ENCODE data around the gene VWA7. TPM values are rescaled to one million over a fixed set of nuclear protein-coding genes. Genes with fewer than 3 reads are reported as not detected.

VWA7 gene, protein sequence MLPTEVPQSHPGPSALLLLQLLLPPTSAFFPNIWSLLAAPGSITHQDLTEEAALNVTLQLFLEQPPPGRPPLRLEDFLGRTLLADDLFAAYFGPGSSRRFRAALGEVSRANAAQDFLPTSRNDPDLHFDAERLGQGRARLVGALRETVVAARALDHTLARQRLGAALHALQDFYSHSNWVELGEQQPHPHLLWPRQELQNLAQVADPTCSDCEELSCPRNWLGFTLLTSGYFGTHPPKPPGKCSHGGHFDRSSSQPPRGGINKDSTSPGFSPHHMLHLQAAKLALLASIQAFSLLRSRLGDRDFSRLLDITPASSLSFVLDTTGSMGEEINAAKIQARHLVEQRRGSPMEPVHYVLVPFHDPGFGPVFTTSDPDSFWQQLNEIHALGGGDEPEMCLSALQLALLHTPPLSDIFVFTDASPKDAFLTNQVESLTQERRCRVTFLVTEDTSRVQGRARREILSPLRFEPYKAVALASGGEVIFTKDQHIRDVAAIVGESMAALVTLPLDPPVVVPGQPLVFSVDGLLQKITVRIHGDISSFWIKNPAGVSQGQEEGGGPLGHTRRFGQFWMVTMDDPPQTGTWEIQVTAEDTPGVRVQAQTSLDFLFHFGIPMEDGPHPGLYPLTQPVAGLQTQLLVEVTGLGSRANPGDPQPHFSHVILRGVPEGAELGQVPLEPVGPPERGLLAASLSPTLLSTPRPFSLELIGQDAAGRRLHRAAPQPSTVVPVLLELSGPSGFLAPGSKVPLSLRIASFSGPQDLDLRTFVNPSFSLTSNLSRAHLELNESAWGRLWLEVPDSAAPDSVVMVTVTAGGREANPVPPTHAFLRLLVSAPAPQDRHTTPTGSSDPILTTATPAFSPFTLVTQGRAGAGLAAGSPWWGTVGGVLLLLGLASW
- total RNA-seq (2022; extraction: Qiagen RNA extraction) = 0.94 to 1.9 TPM (median 1.7 TPM) in 5 replicates

DNA sequence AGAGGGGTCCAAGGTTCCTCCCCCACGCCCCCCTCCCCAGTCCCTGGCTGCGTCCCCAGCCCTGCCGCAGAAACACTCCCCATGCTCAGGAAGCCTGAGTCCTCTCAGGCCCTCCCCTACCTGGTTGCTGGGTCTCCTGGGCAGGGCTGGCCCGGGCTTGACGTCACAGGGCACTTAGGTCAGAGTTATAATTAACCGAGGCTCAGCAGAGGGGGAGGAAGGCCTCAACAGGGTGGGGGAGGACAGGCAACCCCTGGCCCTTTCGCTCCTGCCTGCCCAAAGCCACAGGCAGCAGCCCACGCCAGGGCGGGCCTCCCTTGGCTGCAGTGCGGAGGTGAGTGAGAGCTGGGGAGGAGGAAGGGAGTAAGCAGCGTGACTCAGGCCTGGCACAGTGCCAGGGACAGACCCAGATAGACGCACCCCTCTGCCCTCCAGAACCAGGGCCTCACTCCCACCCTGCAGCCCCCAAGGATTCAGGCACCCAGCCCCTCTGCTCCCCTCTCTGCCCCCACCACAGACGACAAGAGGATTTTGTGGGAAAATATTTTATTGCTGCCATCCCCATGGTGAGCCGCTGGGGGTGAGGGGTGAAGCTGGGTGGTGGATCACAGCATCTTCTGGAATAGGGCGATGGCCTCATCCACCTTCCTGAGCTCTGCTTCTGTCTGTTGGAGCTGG lies at the start of gene VWA7:
VWA7 (minus strand) TSS at position 340 of the 678 bp plus-strand sequence. CDS start 549 bp downstream, outside the sequence.

DNA sequence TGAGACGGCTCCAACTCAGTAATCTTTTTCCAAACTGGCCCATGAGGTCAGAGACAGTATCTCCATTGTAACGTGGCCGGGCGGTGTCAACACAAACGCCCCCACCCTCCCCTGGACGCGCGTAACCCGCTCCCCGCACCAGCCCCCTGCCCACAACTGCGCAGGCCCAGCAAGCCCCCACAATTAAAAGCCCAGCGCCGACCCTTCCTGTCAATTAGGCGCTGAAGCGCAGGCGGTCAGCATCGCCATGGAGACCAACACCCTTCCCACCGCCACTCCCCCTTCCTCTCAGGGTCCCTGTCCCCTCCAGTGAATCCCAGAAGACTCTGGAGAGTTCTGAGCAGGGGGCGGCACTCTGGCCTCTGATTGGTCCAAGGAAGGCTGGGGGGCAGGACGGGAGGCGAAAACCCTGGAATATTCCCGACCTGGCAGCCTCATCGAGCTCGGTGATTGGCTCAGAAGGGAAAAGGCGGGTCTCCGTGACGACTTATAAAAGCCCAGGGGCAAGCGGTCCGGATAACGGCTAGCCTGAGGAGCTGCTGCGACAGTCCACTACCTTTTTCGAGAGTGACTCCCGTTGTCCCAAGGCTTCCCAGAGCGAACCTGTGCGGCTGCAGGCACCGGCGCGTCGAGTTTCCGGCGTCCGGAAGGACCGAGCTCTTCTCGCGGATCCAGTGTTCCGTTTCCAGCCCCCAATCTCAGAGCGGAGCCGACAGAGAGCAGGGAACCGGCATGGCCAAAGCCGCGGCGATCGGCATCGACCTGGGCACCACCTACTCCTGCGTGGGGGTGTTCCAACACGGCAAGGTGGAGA lies 38.1 kb upstream of the VWA7 start, which contains the start of the genes HSPA1A and HSPA1L:
HSPA1A (plus strand) TSS at position 519 of the 814 bp plus-strand sequence; CDS start at position 733, 214 bp downstream.
HSPA1L (minus strand) TSS at position 259 of the 814 bp plus-strand sequence. CDS start 3,311 bp downstream, outside the sequence.

DNA sequence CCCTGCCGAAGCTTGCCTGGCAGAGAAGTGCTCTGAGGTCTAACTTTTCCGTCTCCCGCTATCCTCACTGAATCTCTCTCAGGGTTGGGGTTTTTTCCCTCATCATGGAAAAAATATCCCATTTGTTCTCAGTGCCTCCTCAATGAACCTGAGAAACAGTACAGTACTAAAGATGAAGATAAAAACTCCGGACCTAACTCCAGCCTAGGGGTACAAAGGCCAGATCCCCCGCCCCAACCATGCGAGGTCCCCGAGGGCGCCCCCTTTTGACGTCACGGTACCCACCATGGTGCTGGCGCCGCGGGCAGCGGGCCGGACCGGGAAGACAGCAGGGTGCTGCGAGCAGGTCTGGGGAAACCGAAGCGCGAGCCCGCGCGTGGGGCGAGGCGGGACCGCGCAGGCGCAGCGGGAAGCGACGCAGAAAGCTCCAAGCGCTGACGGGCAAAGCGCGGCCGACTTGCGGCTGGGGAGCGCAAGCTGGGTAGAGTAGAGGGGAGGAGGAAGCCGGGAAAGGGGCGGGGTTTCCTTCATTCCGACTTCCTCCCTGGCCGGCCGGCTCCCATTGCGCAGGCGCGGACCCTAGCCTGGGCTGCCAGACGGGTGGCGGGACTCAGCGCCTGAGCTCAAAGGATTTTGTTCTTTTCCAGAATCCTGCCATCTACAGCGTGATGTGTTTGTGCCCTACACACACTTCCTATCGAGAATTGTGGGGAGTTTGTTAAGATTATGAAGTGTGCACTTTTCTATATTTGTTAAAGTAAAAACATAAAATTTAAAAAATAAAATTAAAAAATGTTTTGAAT lies 29.5 kb upstream of the VWA7 start, which contains the start of gene LSM2:
LSM2 (minus strand) TSS at position 497 of the 803 bp plus-strand sequence; CDS start at position 288, 209 bp downstream.

DNA sequence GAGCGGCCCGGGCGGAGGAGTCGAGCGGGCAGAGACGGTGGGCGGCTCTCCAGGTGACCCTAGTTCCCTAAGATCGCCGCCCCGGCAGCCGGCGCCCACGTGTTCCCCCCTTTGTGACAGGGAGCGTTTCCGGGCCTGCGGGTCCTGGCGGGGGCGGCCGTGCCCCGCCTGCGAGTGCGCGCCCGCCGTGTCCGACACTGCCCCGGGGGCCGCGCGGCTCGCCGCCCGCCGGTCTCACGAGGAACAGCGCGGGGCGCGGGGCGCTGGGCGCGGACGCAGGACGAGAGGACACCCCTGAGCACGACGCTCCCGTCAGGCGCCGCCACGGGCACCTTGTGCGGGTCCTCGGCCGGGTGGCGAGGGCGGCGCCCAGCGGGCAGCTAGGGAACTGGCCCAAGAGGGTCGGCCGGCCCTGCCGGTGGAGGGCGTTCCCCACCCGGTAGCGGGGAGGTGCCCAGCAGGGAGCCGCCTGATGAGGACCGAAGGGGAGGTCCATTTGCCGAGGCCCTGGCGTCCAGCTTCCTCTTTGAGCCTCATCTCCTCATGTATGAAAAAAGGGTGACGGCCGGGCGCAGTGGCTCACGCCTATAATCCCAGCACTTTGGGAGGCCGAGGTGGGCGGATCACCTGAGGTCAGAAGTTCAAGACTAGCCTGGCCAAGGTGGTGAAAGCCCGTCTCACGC lies 18.6 kb upstream of the VWA7 start, which contains the start of gene VARS1:
VARS1 (minus strand) TSS at position 137 of the 683 bp plus-strand sequence. CDS start 535 bp downstream, outside the sequence.

DNA sequence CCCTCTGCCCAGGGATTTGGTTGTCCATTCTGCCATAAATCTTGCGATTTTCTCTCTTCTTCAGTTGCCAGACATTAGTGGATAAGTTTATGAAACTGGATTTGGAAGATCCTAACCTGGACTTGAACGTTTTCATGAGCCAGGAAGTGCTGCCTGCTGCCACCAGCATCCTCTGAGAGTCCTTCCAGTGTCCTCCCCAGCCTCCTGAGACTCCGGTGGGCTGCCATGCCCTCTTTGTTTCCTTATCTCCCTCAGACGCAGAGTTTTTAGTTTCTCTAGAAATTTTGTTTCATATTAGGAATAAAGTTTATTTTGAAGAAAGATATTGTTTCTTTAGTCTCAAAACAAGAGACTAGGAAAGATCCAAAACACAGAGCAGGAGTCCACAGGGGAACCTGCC lies 14.8 kb downstream of the VWA7 start, which contains the start of gene SAPCD1:
SAPCD1 (plus strand) TSS at position 301 of the 400 bp plus-strand sequence. CDS start 399 bp downstream, outside the sequence.

DNA sequence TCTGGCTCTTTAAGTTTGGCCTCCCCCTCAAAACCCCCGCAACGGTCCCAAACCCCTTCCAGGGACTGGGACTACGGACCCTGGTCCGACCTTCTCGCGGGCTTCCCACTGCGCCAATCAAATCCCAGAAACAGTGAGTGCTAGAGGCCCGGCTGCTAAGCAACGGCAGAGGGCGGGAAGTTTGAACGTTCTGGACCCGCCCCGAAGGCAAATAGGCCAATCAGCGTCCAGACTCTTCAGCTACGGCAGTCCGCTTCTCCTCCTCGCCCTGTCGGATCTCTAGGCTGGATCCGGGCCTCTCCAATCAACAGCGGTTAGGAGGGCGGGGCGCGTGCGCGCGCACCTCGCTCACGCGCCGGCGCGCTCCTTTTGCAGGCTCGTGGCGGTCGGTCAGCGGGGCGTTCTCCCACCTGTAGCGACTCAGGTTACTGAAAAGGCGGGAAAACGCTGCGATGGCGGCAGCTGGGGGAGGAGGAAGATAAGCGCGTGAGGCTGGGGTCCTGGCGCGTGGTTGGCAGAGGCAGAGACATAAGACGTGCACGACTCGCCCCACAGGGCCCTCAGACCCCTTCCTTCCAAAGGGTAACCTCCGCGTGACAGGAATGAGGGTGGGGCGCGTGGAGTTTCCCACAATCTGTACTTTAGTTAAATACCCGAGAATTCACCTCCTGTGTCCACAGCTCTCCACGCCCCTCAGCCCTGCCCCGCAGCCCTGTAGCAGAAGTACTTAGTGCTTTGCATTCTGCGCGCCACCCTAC lies 37.3 kb downstream of the VWA7 start, which contains the start of gene MSH5:
MSH5 (plus strand) TSS at position 367 of the 758 bp plus-strand sequence. CDS start 462 bp downstream, outside the sequence.

DNA sequence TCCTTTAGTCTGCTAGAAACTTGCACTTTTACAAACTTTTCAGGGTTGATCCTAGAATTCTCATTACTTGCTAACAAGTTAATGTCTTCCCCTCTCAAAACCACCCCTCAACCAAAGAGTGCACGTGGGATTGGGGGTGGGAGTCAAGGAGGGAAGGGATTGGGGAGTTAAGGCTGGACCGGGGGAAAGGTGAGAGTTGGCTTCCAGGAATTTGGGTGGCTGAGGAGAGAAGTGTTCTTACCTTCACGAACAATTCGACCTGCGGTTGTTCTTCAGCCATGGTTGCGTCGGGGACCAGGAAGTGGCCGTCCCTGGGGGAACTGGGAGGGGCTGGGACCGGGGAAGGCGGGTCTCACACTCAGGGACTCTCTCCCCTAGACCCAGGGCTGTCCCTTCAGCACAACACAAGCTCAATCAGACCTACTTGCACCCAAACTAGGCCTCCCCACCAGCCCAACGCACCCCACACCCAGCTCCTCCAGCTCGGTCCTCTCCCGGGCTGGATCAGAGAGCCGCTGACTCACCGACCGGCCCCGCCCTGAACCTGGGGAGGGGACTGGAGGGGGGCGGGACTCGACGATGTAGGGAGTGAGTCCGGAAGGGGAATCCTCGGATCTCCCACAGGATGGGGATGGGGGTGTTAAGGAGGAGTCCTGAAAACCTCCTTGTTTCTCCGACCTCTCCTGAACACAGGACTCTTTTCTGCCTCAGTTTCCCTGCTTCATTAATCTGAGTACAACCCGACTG lies 40.9 kb downstream of the VWA7 start, which contains the start of gene CLIC1:
CLIC1 (minus strand) TSS at position 510 of the 747 bp plus-strand sequence; CDS start at position 280, 230 bp downstream.

DNA sequence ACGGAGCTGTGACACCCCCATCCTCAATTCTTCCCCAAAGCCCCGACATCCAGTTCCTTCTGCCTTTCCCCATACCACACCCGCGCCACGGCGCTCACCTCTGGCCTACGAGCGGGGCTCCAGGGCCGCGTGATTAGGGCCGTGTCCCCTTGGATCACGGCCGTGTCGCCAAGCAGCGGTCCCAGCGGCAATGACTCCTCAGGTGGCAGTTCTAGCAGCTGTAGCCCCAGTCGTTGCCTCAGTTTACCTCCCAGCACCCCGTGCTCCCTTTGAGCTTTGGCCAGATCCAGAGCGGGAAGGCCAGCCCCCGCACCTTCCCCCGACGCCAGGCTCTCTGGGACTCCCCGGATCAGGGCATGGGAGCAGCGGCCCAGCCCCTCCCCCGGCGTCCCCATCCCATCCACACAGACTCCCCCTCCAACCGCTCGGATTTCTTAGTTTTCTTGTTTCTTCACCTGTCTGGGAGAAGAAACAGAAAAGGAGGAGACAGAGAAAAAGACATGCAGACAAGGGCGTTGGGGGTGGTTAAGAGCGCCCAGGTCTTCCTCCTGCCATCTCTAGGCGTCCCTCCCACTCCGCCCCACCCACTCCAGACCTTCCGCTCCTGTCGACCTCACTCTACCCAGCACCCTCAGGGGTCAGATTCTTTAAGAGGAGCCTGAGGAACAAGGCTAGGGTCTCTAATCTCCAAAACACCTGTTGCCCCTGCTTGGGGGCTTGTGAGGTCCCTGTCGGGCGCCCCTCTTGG lies 48.2 kb downstream of the VWA7 start, which contains the start of gene DDAH2:
DDAH2 (minus strand) TSS at position 533 of the 748 bp plus-strand sequence; CDS start at position 395, 138 bp downstream.

DNA sequence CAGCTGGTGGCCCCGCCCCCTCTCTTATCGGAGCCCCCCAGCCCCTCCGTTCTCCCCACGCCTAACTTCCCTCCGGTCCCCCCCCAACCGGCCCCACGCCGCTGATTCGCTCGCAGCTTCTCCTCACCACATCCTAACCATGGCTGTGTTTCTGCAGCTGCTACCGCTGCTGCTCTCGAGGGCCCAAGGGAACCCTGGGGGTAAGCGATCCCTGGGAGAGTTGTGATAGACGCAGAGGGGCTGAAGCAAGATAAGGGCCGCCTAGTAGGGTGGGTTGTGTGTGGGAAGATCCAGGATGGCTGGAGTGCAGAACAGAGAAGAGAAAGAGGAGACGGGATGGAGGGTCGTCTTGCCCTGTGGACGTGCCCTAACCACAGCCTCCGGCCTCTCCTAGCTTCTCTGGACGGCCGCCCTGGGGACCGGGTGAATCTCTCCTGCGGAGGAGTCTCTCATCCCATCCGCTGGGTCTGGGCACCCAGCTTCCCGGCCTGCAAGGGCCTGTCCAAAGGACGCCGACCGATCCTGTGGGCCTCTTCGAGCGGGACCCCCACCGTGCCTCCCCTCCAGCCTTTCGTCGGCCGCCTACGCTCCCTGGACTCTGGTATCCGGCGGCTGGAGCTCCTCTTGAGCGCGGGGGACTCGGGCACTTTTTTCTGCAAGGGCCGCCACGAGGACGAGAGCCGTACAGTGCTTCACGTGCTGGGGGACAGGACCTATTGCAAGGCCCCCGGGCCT lies 53.7 kb downstream of the VWA7 start, which contains the start of gene MPIG6B:
MPIG6B (plus strand) TSS at position 129 of the 735 bp plus-strand sequence; CDS start at position 140, 11 bp downstream.

DNA sequence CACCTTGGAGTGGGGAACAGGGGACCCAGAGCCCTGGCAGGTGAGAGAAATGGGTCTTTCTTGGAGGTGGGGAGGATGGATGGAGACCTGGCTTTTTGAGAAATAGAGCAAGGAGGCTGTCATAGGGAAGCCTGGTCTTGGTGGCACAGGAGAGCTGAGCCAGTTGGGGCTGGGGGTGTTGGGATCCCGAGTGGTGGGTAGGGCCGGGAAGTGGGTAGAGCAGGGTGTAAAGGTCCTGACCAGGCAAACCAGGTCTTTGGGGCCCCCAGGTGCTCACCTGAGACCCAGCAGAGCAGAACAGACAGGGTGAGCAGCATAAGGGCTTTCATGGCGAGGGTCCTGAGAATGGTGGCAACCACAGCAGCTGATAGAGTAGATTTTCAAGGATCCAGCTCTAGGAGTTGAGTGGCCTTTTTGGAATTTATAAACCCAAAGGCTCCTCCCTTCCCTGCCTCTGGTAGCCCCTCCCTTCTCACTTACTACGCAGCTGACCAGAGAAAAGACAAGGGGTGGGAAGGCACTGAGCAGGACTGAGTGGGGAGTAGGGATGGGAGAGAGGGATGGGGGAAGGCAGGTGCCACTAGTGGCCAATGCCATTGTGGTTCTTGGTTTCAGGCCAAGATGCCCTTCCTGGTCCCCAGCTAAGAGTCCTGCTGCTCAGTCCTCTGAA lies 55.6 kb downstream of the VWA7 start, which contains the start of gene LY6G6C:
LY6G6C (minus strand) TSS at position 396 of the 670 bp plus-strand sequence; CDS start at position 329, 67 bp downstream.

Other genes starting within 250 kb of the VWA7 start
- gene MCCD1, start 248.4 kb downstream of the VWA7 start, total RNA-seq (2022; extraction: Qiagen RNA extraction) = not detected in 5 replicates
- gene DDX39B, start 235.3 kb downstream of the VWA7 start, total RNA-seq (2022; extraction: Qiagen RNA extraction) = 267 to 386 TPM (median 346 TPM) in 5 replicates
- 0.42 to 0.88 TPM (median 0.78 TPM) in 5 replicates for gene ATP6V1G2, start 230.7 kb downstream of the VWA7 start, total RNA-seq (2022; extraction: Qiagen RNA extraction)
- 8.9 to 13.0 TPM (median 12.2 TPM) in 5 replicates for gene NFKBIL1, start 229.7 kb downstream of the VWA7 start, total RNA-seq (2022; extraction: Qiagen RNA extraction)
- gene LTA, start 205.0 kb downstream of the VWA7 start, total RNA-seq (2022; extraction: Qiagen RNA extraction) = 0.06 to 0.21 TPM (median 0.12 TPM) in 4 of 5 replicates, not detected in the other
- gene TNF, start 201.8 kb downstream of the VWA7 start, total RNA-seq (2022; extraction: Qiagen RNA extraction) = 0.06 TPM in 1 of 5 replicates, not detected in the others
- gene LTB, start 194.9 kb downstream of the VWA7 start, total RNA-seq (2022; extraction: Qiagen RNA extraction) = 0.20 to 0.46 TPM (median 0.32 TPM) in 5 replicates
- gene LST1, start 191.1 kb downstream of the VWA7 start, total RNA-seq (2022; extraction: Qiagen RNA extraction) = 0.11 TPM in 1 of 5 replicates, not detected in the others
- not detected in 5 replicates for gene NCR3, start 184.3 kb downstream of the VWA7 start, total RNA-seq (2022; extraction: Qiagen RNA extraction)
- not detected in 5 replicates for gene AIF1, start 162.1 kb downstream of the VWA7 start, total RNA-seq (2022; extraction: Qiagen RNA extraction)
- gene PRRC2A, start 156.6 kb downstream of the VWA7 start, total RNA-seq (2022; extraction: Qiagen RNA extraction) = 60.5 to 88.7 TPM (median 87.7 TPM) in 5 replicates
- 106 to 143 TPM (median 140 TPM) in 5 replicates for gene BAG6, start 124.7 kb downstream of the VWA7 start, total RNA-seq (2022; extraction: Qiagen RNA extraction)
- 2.7 to 3.8 TPM (median 3.3 TPM) in 5 replicates for gene APOM, start 121.4 kb downstream of the VWA7 start, total RNA-seq (2022; extraction: Qiagen RNA extraction)
- gene C6orf47, start 116.5 kb downstream of the VWA7 start, total RNA-seq (2022; extraction: Qiagen RNA extraction) = 11.3 to 13.3 TPM (median 12.8 TPM) in 5 replicates
- gene GPANK1, start 112.3 kb downstream of the VWA7 start, total RNA-seq (2022; extraction: Qiagen RNA extraction) = 8.9 to 12.1 TPM (median 11.6 TPM) in 5 replicates
- gene CSNK2B, start 111.2 kb downstream of the VWA7 start, total RNA-seq (2022; extraction: Qiagen RNA extraction) = 165 to 180 TPM (median 171 TPM) in 5 replicates
- 2.7 to 4.4 TPM (median 4.0 TPM) in 5 replicates for gene LY6G5B, start 107.4 kb downstream of the VWA7 start, total RNA-seq (2022; extraction: Qiagen RNA extraction)
- 0.82 to 1.8 TPM (median 1.4 TPM) in 5 replicates for gene LY6G5C, start 96.3 kb downstream of the VWA7 start, total RNA-seq (2022; extraction: Qiagen RNA extraction)
- 13.2 to 16.4 TPM (median 15.7 TPM) in 5 replicates for gene ABHD16A, start 74.0 kb downstream of the VWA7 start, total RNA-seq (2022; extraction: Qiagen RNA extraction)
- not detected in 5 replicates for gene LY6G6F, start 70.5 kb downstream of the VWA7 start, total RNA-seq (2022; extraction: Qiagen RNA extraction)
- not detected in 5 replicates for gene LY6G6D, start 62.0 kb downstream of the VWA7 start, total RNA-seq (2022; extraction: Qiagen RNA extraction)
- 0.08 to 0.12 TPM in 2 of 5 replicates, not detected in the others for gene LY6G6C, start 55.6 kb downstream of the VWA7 start, total RNA-seq (2022; extraction: Qiagen RNA extraction)
- not detected in 5 replicates for gene MPIG6B, start 54.0 kb downstream of the VWA7 start, total RNA-seq (2022; extraction: Qiagen RNA extraction)
- gene DDAH2, start 48.0 kb downstream of the VWA7 start, total RNA-seq (2022; extraction: Qiagen RNA extraction) = 24.9 to 30.6 TPM (median 28.7 TPM) in 5 replicates
- 438 to 455 TPM (median 449 TPM) in 5 replicates for gene CLIC1, start 40.8 kb downstream of the VWA7 start, total RNA-seq (2022; extraction: Qiagen RNA extraction)
- gene MSH5, start 37.3 kb downstream of the VWA7 start, total RNA-seq (2022; extraction: Qiagen RNA extraction) = 8.4 to 14.3 TPM (median 14.1 TPM) in 5 replicates
- gene SAPCD1, start 14.7 kb downstream of the VWA7 start, total RNA-seq (2022; extraction: Qiagen RNA extraction) = 2.1 to 3.7 TPM (median 3.5 TPM) in 5 replicates
- gene VARS1, start 18.4 kb upstream of the VWA7 start, total RNA-seq (2022; extraction: Qiagen RNA extraction) = 39.7 to 58.5 TPM (median 57.1 TPM) in 5 replicates
- gene LSM2, start 29.6 kb upstream of the VWA7 start, total RNA-seq (2022; extraction: Qiagen RNA extraction) = 47.5 to 56.4 TPM (median 52.4 TPM) in 5 replicates
- 1.1 to 1.8 TPM (median 1.7 TPM) in 5 replicates for gene HSPA1L, start 38.0 kb upstream of the VWA7 start, total RNA-seq (2022; extraction: Qiagen RNA extraction)
- 104 to 243 TPM (median 196 TPM) in 5 replicates for gene HSPA1A, start 38.2 kb upstream of the VWA7 start, total RNA-seq (2022; extraction: Qiagen RNA extraction)
- gene HSPA1B, start 50.4 kb upstream of the VWA7 start, total RNA-seq (2022; extraction: Qiagen RNA extraction) = 73.0 to 177 TPM (median 144 TPM) in 5 replicates
- 22.0 to 34.1 TPM (median 28.7 TPM) in 5 replicates for gene NEU1, start 85.5 kb upstream of the VWA7 start, total RNA-seq (2022; extraction: Qiagen RNA extraction)
- 0.04 to 0.06 TPM in 2 of 5 replicates, not detected in the others for gene SLC44A4, start 101.7 kb upstream of the VWA7 start, total RNA-seq (2022; extraction: Qiagen RNA extraction)
- 18.2 to 30.9 TPM (median 28.3 TPM) in 5 replicates for gene EHMT2, start 120.4 kb upstream of the VWA7 start, total RNA-seq (2022; extraction: Qiagen RNA extraction)
- gene ZBTB12, start 124.8 kb upstream of the VWA7 start, total RNA-seq (2022; extraction: Qiagen RNA extraction) = 2.9 to 4.4 TPM (median 3.9 TPM) in 5 replicates
- gene C2, start 150.4 kb upstream of the VWA7 start, total RNA-seq (2022; extraction: Qiagen RNA extraction) = 0.27 to 0.40 TPM (median 0.30 TPM) in 5 replicates
- gene CFB, start 168.8 kb upstream of the VWA7 start, total RNA-seq (2022; extraction: Qiagen RNA extraction) = 1.4 to 2.1 TPM (median 1.6 TPM) in 5 replicates
- 81.5 to 99.5 TPM (median 85.1 TPM) in 5 replicates for gene NELFE, start 181.6 kb upstream of the VWA7 start, total RNA-seq (2022; extraction: Qiagen RNA extraction)
- 17.5 to 26.7 TPM (median 23.7 TPM) in 5 replicates for gene SKIC2, start 181.8 kb upstream of the VWA7 start, total RNA-seq (2022; extraction: Qiagen RNA extraction)
- gene DXO, start 194.8 kb upstream of the VWA7 start, total RNA-seq (2022; extraction: Qiagen RNA extraction) = 10.3 to 12.9 TPM (median 12.5 TPM) in 5 replicates
- gene C4A, start 204.7 kb upstream of the VWA7 start, total RNA-seq (2022; extraction: Qiagen RNA extraction) = 0.63 to 1.2 TPM (median 0.89 TPM) in 5 replicates
- 0.47 to 0.90 TPM (median 0.64 TPM) in 5 replicates for gene C4B, start 237.5 kb upstream of the VWA7 start, total RNA-seq (2022; extraction: Qiagen RNA extraction)

Measured in A549 treated with dexamethasone at 1 μM for 4 hours (cell line).